Dermis microvascular lymphatic vessel endothelial cell (primary cell): ENCODE results near the gene SLCO6A1. TPM values are rescaled to one million over a fixed set of nuclear protein-coding genes. Genes with fewer than 3 reads are reported as not detected.

Experiments
- DNase-seq, 2 donors: peaks; one replicate each; pipeline versions ENCODE4 v3.0.0 to v3.0.0-alpha.2; 2010; ENCODE audit warnings: low read depth in 2 of 2
- total RNA-seq: library from RNA; depleted of rRNA; stranded (reverse); fragments of >200 nt; gene quantifications from 2 replicates; pipeline ENCODE4 v1.2.1, GENCODE V29; 2014

Gene SLCO6A1
- total RNA-seq, 1 donor from 2014 or later, result not detected

- DNase-seq, result no peak
Measured at GRCh38 chr5:102451082-102451481, 47.7 kb downstream of the SLCO6A1 start.

- peak in 1 of 2 donors; percentile 2 for DNase-seq
Measured at GRCh38 chr5:102450313-102450990, 48.3 kb downstream of the SLCO6A1 start.

- no peak for DNase-seq
Measured at GRCh38 chr5:102433473-102433872, 65.3 kb downstream of the SLCO6A1 start.

- DNase-seq, result no peak
Measured at GRCh38 chr5:102421647-102422046, 77.2 kb downstream of the SLCO6A1 start.

- DNase-seq, result no peak
Measured at GRCh38 chr5:102418531-102418930, 80.3 kb downstream of the SLCO6A1 start.

GRCh38 chr5:102414448-102414847 is 84.4 kb downstream of the SLCO6A1 start:
- DNase-seq, result no peak

- DNase-seq, result no peak
Measured at GRCh38 chr5:102388235-102388634, 110.6 kb downstream of the SLCO6A1 start.

GRCh38 chr5:102385365-102385764 is 113.4 kb downstream of the SLCO6A1 start:
- no peak for DNase-seq

GRCh38 chr5:102380174-102380573 is 118.6 kb downstream of the SLCO6A1 start:
- DNase-seq, result no peak

- no peak for DNase-seq
Measured at GRCh38 chr5:102375876-102376275, 122.9 kb downstream of the SLCO6A1 start.

- DNase-seq, result no peak
Measured at GRCh38 chr5:102375272-102375671, 123.5 kb downstream of the SLCO6A1 start.

- DNase-seq, result no peak
Measured at GRCh38 chr5:102368392-102368791, 130.4 kb downstream of the SLCO6A1 start.

- DNase-seq, result no peak
Measured at GRCh38 chr5:102341681-102342288, 157.0 kb downstream of the SLCO6A1 start.

GRCh38 chr5:102324714-102325113 is 174.1 kb downstream of the SLCO6A1 start:
- DNase-seq, result no peak

Other genes with a start within 250 kb of the SLCO6A1 start
- gene SLCO4C1, start 202.7 kb downstream of the SLCO6A1 start, total RNA-seq, result not detected in 2 replicates